GM18870 (cell line): ENCODE measurements around the gene GPRC5C.
A peak's percentile ranks its signal among the peaks of the same experiment; 100 is the strongest.
"Not testable (repeated sequence)": the region's sequence is repeated elsewhere in the genome, so short reads cannot be mapped to it uniquely, and the experiment has no call there.

ENCODE experiments used
- ATAC-seq: cut with Tn5 transposase; IDR thresholded peaks from one replicate; pipeline ENCODE4 v1.9.1; 2021; ENCODE audit warnings: moderate library complexity; ENCODE audit not compliant: unreplicated experiment

Gene GPRC5C

GRCh38 chr17:74467221-74467951 is 35.5 kb downstream of the GPRC5C start:
- peak; percentile 74 for ATAC-seq

- ATAC-seq = no peak
These were observed 39.5 kb downstream of the GPRC5C start for GRCh38 chr17:74471341-74471740.

GRCh38 chr17:74472890-74473289 is 41.0 kb downstream of the GPRC5C start:
- no peak for ATAC-seq

GRCh38 chr17:74473294-74473693 is 41.4 kb downstream of the GPRC5C start:
- no peak for ATAC-seq

GRCh38 chr17:74474043-74474792 is 42.3 kb downstream of the GPRC5C start:
- ATAC-seq = no peak

GRCh38 chr17:74475189-74475588 is 43.3 kb downstream of the GPRC5C start:
- ATAC-seq = no peak

- ATAC-seq = no peak
These were observed 45.5 kb downstream of the GPRC5C start for GRCh38 chr17:74477411-74477810.

GRCh38 chr17:74478420-74479100 is 46.7 kb downstream of the GPRC5C start:
- no peak for ATAC-seq

GRCh38 chr17:74480290-74480689 is 48.4 kb downstream of the GPRC5C start:
- ATAC-seq = no peak

GRCh38 chr17:74481621-74482020 is 49.7 kb downstream of the GPRC5C start:
- ATAC-seq = no peak

- no peak for ATAC-seq
These were observed 52.2 kb downstream of the GPRC5C start for GRCh38 chr17:74484066-74484465.

GRCh38 chr17:74485022-74485743 is 53.3 kb downstream of the GPRC5C start:
- ATAC-seq = no peak

GRCh38 chr17:74485841-74486240 is 54.0 kb downstream of the GPRC5C start:
- ATAC-seq = no peak

GRCh38 chr17:74488276-74488675 is 56.4 kb downstream of the GPRC5C start:
- not testable (repeated sequence) for ATAC-seq

GRCh38 chr17:74490716-74491115 is 58.8 kb downstream of the GPRC5C start:
- no peak for ATAC-seq

GRCh38 chr17:74491626-74492025 is 59.7 kb downstream of the GPRC5C start:
- ATAC-seq = no peak

GRCh38 chr17:74493331-74493833 is 61.5 kb downstream of the GPRC5C start:
- no peak for ATAC-seq
